Measurements from ENCODE around the gene RCBTB2.

DNA sequence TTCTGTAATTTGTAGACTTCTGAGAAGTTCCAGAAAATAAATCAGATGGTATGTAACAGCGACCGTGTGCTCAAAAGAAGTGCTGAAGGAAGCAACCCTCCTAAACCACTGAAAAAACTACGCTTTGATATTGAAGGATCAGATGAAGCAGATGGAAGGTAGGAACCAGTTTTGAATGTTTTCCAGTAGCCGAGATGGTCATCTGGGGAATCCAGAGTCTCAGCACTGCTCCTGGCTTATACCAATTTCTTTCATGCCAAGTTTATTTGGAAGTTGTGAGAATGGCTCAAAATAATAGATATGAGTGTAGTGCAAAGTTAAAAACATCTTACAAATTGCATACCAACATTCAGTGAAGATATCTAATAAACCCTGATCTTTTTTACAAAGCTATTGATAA, 56.2 kb downstream of the RCBTB2 start:
- TF ChIP-seq CTCF (IDR thresholded peaks at IDR 0.05) (no peak), EZH2 (IDR thresholded peaks at IDR 0.05) (no peak)

Data from neural progenitor cell (in vitro differentiated cells).